GM12891 (cell line): Measurements from ENCODE around the gene ACLY.

ENCODE experiments used
- POLR2A ChIP-seq: IDR thresholded peaks from 2 replicates; pipeline ENCODE4 v1.6.1; 2011; ENCODE audit warnings: low read depth, low read length, control low read depth
- TAF1 ChIP-seq: IDR thresholded peaks from 2 replicates; pipeline ENCODE4 v1.6.1; 2011; ENCODE audit warnings: low read depth, low read length, control low read depth

DNA sequence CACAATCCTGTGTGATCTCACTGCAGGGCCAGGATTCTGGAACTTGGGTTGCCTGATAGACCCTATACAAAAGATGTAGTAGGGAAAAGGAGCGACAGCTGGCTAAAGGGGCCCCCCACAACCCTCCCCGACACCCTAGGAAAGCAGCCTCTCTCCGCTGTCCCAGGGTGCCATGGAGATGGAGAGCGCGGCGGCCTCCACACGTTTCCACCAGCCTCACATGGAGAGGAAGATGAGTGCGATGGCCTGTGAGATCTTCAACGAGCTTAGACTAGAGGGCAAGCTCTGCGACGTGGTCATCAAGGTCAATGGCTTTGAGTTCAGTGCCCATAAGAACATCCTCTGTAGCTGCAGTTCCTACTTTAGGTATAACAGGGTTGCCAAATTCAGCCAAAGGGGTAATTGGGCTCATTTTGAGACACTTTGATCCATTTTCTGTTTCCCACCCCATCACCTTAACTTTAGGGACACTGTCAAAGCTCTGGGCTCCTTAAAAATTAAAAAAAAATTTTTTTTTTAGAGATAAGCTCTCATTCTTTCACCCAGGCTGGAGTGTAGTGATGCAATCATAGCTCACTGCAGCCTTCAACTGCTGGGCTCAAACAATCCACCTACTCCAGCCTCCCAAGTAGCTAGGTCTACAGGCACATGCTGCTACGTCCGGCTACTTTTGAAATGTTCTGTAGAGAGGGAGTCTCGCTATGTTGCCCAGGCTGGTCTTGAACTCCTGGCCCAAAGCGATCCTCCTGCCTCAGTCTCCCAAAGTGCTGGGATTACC, 80.8 kb downstream of the ACLY start, which contains the start of gene KLHL10:
- TF ChIP-seq TAF1 (no peak), POLR2A (no peak)
